NCI-H524 (cell line): Measurements from ENCODE around the gene CGNL1.

Source experiments
- DNase-seq, 2 experiments: peaks; one replicate each; lab custom pipeline; 2025; lab: John Stamatoyannopoulos, UW

Gene CGNL1

DNA sequence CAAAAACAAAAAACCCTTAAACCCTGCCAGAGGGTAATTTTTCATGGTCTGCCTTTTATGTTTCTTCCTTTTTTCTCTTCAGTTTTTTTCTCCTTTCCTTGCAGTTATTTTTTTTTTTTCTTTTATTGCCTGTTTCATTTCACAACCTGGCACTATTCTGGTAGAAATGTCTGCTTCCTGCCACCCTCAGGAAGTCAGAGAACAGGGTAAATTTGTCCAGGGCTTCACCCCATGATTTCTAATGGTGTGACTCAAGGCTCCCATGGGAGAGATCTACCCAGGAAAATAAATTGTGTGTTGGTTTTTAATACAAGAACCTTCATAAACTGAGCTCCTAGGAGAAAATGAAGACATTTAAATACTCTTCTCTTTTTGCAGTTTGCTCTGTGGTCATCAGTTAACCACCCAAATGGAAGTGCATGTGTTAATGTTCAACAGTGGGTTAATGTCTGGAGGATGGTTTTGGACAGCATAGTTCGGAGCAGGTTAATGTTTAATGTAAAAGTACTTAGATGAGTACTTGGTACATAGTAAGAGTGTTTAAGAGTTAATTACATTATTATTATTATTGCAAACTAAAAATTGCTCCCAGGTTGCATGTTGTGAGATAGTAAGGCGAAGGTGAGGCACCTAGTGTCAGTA lies 45.9 kb downstream of the CGNL1 start:
- no peak for DNase-seq

DNA sequence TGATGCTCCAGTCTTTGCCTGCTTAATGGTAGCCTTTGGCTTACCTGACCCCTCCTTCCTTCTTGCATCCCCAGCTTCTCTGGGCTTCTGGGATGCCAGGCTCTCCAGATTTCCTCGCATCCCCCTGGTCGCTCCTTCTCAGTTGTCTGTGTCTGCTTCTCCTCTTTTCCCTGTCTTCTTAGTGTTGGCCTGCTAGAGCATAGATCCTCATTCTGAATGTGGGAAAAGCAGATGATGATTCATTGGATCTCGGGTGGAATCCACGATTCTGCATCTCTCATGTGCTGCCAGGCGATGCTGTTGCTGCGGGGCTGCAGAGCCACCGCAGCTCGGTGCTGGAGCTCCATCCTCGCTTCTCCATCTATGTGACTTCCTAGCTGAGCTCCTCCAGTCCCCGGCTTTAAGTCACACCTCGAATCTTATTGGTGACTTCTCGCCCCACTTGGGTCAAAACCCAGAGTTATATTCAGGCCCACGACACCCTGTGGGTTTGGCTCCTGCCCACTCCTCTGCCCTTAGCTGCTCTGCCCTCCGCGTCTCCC lies 47.4 kb downstream of the CGNL1 start:
- DNase-seq, result no peak

- no peak for DNase-seq
Measured at GRCh38 chr15:57424628-57425405, 48.5 kb downstream of the CGNL1 start.

- DNase-seq, result no peak
Measured at GRCh38 chr15:57425842-57426241, 49.5 kb downstream of the CGNL1 start.

DNA sequence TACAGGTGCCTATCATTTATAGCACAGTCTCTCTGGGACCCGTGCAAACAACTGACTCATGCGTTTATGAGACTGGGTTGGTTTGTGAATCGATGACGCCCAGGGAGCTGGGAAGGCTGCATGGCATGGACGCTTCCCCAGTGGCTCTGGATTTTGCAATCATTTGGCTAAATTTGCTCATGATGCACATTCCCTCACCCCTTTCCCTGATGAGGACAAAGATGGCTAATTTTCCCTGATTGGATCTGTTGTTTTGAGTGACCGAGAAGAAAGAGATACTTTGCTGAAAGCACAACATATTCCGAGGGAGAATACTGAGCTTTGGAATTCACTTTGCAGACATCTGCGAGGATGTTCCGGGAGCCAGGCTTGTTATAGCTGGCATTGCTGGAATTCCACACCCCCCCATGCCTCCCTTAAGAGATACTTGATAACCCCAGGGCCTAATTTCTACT lies 51.1 kb downstream of the CGNL1 start:
- DNase-seq, result no peak

DNA sequence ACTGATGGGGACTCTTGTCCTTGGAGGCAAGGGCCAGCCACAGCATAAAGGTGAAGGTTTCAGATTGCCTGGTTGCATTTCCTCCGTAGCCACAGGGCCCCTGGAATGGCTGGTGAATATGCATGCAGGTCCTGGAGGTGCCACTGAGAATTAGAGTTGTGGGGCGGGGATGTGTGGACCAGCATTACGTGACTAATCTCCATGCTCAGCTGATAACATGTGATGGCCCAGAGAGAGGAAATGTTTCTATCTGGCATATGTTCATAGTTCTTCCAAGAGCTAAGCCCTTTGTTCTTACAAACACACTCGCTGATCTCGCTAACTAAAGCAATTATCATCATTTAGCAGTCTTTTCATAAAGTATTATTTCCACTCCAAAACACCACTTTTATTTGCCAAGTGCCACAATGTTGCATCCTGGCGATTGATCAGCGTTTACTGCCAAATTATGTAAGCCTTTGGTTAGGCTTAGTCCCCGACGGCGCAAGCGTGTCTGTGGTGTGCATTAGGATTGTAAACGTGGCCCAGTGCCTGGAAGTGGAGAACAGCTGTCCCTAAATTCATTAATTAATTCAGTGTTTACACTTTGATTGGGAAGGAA lies 55.9 kb downstream of the CGNL1 start:
- DNase-seq, result peak; percentile 92 to 95

DNA sequence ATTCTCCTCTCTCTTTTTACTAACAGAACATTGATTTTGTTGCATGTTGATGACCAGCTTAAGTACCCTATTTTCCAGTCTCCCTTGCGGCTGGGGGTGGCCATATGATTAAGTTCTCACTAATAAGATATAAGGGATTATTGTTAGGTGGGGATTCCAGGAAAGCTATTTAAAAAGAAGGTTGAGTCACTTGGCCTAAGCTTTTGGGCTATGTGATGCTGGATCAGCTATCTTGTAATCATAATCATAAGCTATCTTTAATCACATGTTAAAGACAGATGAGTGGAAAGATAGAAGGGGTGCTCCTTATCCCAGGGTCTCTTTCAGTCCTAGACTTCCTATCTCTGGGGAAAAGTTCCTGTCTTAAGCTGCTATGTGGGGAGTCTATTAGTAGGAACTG lies 59.9 kb downstream of the CGNL1 start:
- peak; percentile 53 to 91 for DNase-seq

GRCh38 chr15:57436961-57437360 lies 60.7 kb downstream of the CGNL1 start:
- no peak for DNase-seq

DNA sequence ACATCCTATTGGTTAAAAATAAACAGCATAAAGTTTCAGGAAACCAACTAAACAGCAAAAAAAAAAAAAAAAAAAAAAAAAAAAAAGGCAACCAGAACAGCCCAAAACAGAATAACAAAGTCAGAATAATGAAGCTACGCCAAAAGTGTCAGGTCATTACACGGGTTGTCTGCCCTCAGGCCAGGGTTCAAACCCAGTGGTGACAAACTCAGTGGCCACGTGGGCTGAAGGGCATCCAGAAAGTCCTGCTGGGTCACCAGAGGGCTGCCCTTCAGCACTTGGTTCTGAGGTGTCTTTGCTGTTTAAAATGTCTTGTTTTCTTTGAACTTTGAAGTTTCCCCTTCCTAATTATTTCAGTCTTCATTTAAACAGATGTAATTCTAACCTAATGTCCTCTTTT lies 61.3 kb downstream of the CGNL1 start:
- no peak for DNase-seq

GRCh38 chr15:57438166-57438565 lies 61.9 kb downstream of the CGNL1 start:
- DNase-seq, result no peak

- no peak for DNase-seq
Measured at GRCh38 chr15:57439128-57440027, 63.1 kb downstream of the CGNL1 start.

GRCh38 chr15:57440167-57440566 lies 63.9 kb downstream of the CGNL1 start:
- DNase-seq, result no peak

- DNase-seq, result no peak
Measured at GRCh38 chr15:57440799-57441198, 64.5 kb downstream of the CGNL1 start.

DNA sequence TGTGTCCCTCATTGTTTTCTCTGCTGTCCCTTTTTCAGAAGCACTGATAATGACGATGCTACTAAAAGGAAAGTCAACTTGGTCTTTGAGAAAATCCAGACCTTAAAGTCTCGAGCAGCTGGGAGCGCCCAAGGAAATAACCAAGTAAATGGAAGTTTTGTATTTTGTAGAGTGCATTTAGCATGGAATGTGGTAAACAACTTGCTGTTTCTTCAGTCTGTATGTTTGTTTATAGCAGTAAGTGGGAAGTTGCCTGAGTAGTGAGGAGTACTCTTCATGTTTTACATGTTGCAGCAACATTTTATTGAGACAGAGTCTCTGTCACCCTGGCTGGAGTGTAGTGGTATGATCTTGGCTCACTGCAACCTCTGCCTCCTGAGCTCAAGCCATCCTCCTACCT lies 66.0 kb downstream of the CGNL1 start:
- no peak for DNase-seq

GRCh38 chr15:57443486-57443885 lies 67.2 kb downstream of the CGNL1 start:
- no peak for DNase-seq

- no peak for DNase-seq
Measured at GRCh38 chr15:57444877-57445513, 68.7 kb downstream of the CGNL1 start.

- DNase-seq, result no peak
Measured at GRCh38 chr15:57445872-57446271, 69.6 kb downstream of the CGNL1 start.

DNA sequence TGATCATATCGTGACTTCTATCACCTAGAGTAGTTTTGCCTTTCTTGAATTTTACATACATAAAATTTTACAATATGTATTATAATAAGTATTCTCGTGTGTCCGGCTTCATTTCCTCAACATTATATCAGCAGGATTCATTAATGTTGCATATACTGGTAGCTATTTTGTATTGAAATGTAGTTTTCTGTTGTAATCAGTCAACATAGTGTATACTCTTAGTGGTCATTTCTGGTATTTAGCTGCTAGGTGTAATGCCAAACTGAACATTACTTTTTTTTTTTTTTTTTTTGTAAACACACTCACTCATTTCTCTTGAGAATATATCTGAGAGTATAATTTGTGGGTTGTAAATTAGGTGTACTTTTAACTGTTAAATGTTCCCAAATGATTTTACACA lies 70.1 kb downstream of the CGNL1 start:
- DNase-seq, result no peak

- DNase-seq, result no peak
Measured at GRCh38 chr15:57451555-57451954, 75.2 kb downstream of the CGNL1 start.

DNA sequence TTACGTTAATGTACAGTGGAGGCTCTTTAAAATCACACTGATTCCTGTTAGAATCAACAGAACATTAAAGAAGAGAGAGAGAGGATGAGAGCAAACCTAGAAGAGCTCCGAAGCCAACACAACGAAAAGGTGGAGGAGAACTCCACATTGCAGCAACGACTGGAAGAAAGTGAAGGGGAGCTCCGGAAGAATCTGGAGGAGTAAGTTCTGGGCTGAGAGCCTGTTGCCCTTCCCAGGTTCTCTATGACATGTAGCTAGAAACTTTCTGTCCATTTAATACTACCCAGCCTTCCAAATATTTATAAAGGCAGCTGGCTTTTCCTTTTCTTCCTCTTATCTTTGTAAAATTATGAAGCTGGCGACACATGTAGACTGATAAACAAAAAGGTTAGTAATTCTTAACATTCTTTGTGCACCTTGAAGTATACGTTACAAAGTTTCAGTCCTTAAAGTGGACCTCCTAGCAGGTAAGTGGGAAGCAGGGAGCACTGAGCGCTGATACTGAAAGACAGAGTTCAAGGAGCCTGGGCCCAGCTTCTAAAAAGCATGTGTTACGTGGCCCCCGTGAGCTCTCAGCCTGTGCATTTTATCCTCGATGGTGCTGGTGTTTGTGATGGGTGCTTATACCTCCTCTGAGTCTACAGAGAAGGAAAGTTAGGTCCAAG lies 75.9 kb downstream of the CGNL1 start:
- DNase-seq, result no peak

DNA sequence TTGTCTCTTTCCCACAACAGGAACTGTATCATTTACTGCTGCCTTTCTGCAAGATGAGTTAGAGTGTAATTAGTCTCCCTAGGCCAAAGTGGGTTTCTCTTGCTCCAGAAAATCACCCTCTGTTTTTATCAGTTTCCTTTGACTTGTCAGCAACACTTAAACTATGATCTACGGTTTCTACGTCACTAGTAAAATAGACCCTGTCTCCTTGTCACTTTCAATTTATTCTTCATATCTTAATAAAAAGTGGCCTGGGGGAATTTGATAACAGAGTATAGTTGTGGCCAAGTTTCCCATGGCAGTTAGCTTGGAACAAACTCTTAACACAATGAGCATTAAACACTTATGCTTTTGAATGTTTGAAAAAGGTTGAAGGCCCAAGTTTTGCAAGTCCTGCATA lies 79.6 kb downstream of the CGNL1 start:
- DNase-seq, result no peak
